Coronary artery (tissue), 2 donors: ENCODE measurements around the gene SOX1.

Experiments used
- DNase-seq: peaks from one replicate; pipeline ENCODE4 v3.0.0-alpha.2; 2017; ENCODE audit warnings: low spot score
- H3K27ac ChIP-seq, 2 donors: fragments of 200-600 bp; sonication (generic); one replicate each; pipeline ENCODE4 v1.5.1; 2016 to 2019
- H3K4me3 ChIP-seq: fragments of 200-600 bp; sonication (generic); 2 replicates; pipeline ENCODE4 v1.5.1; 2016; ENCODE audit warnings: mild to moderate bottlenecking, moderate library complexity
- TF ChIP-seq, protein P1 (sequence below): fragments of 200-600 bp; sonication (generic); IDR thresholded peaks from one replicate; pipeline ENCODE4 v1.5.1; 2019; ENCODE audit warnings: antibody characterized with exemption

The SOX1 gene

DNA sequence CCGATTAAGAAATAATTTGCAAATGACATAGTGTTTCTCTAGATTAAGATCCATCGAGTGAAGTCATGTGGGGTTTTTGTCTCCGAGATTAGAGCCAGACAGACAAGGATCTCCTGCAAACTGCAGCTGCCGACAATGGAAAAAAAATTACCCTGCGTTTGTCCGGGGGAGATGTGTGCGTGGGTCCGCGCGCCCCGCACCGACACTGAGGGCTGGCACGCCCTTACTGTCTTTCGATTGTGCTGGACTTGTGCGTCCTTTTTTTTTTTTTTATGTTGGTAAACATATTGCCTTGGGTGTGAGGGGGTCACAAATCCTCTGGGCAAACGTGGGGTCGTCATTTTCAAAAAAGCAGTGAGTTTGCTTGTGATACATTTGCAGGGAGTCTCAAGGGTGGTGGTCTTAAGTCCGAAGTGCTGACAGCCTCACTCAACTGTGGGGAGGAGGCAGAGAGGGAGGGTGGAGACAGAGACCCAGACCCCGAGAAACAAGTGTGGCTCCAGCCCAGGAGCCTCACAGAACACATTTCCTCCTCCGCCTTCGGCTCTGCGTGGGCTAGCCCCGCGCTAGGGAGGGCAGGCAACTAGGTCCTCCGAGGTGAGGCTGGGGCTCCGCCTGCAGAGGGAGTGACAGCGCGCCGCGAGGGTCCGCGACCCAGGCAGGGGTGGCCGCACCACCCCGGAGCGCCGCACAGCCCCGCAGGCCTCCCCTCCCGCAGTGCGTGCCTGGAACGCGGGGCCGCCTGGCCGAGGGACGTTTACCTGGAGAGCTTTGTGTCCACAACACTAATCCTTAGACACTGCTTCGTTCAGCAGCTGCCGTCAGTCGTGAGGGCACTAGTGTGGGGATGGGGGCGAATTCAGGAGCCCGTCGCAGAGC lies 11.7 kb upstream of the SOX1 start:
- no peak overlapping the region for H3K4me3 ChIP-seq
- TF ChIP-seq, protein P1, sequence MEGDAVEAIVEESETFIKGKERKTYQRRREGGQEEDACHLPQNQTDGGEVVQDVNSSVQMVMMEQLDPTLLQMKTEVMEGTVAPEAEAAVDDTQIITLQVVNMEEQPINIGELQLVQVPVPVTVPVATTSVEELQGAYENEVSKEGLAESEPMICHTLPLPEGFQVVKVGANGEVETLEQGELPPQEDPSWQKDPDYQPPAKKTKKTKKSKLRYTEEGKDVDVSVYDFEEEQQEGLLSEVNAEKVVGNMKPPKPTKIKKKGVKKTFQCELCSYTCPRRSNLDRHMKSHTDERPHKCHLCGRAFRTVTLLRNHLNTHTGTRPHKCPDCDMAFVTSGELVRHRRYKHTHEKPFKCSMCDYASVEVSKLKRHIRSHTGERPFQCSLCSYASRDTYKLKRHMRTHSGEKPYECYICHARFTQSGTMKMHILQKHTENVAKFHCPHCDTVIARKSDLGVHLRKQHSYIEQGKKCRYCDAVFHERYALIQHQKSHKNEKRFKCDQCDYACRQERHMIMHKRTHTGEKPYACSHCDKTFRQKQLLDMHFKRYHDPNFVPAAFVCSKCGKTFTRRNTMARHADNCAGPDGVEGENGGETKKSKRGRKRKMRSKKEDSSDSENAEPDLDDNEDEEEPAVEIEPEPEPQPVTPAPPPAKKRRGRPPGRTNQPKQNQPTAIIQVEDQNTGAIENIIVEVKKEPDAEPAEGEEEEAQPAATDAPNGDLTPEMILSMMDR: no peak
- H3K27ac ChIP-seq: no peak overlapping the region
- DNase-seq: peak; percentile 59

DNA sequence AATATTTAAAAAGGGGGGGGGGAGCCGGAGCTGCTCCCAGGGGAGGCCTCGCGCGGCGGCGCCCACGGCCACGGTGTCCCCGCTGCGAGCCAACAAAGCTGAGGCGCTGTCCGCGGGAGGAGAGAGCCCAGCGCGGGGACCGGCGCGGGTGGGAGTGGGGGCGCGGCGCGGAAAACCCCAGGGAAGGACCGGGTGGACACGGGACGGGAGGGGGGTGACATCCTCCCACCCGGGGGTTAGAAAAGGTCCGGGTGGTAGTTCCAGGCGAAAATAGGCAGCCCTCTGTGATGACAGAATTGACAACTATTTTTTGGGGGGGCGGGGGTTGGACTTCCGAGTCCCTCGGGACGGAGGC lies 11.1 kb upstream of the SOX1 start:
- DNase-seq: no peak
- Histone ChIP-seq H3K4me3 (no peak overlapping the region), H3K27ac (no peak overlapping the region)
- TF ChIP-seq, protein P1: no peak

DNA sequence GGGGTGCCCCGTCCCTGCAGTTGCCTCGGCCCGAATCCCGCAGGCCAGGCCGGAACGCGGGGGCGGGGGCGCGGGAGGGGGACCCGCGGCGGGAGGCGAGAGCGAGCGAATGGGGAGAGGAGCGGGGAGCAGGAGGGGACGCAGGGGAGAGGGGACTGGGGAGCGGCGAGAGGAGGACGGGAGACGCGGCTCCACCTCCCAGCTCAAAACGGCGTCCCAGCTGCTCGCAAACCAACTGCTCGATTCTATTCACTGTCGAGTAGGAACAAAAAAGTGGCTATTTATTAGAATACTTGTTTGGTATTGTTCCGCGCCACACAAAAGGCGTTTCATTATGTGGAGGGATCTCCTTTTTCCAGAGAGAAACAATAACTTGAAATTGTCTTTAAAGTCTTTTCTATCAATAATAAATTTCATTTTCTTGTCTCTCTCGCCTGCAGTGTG lies 10.6 kb upstream of the SOX1 start:
- DNase-seq: no peak
- TF ChIP-seq, protein P1: no peak
- Histone ChIP-seq H3K27ac (no peak overlapping the region), H3K4me3 (peak overlapping the region; percentile 28)

DNA sequence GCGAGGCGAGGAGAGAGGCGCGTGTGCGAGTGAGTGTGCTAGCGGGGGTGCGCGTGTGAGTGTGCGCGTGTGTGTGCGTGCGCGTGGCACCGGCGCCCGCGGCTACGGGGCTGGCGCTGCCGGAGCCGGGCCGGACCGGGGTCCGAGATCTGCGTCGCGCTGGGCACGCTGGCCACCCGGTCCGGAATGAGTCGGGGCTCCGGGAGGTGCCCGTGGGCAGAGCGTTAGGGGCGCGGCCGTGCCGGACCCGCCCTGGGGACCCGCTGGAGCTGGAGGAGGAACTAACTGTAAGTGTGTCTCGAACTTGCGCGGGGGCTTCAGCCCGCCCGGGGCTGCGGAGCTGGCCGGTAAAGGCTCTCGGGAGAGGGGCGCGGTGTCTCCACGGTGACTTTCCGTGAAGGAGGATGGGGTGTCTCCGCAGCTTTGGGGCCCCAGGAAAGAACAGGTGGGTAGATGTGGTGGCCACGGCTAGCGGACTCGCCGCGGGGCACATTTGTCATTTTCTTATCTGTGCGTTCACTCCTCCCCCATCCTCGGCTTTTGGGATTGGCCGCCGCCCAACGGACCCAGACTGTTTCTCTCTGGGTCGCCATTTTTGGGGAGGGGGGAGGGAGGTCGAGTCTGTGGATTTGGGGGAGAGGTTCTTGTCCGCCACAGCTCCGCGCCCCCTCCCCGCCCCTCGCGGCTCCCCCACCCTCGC lies 10.1 kb upstream of the SOX1 start:
- Histone ChIP-seq H3K27ac (no peak overlapping the region), H3K4me3 (peak overlapping the region; percentile 28)
- TF ChIP-seq, protein P1: no peak

DNA sequence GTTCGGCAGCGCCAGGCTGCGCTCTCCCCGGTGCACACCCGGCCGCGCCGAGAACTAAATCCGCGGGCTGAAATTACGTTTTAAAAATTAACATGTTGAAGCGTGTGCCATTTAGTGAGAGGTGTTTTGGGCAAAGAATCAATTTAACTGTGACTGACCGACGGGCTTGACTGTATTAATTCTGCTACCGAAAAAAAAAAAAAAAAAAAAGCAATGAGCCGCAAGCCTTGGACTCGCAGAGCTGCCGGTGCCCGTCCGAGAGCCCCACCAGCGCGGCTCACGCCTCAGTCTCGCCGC lies 9.6 kb upstream of the SOX1 start:
- H3K4me3 ChIP-seq: no peak overlapping the region
- DNase-seq: no peak
- TF ChIP-seq, protein P1: no peak
- H3K27ac ChIP-seq: no peak overlapping the region

More for the DNA sequence above, 10.1 kb upstream of the SOX1 start:
- DNase-seq: peak; percentile 36

DNA sequence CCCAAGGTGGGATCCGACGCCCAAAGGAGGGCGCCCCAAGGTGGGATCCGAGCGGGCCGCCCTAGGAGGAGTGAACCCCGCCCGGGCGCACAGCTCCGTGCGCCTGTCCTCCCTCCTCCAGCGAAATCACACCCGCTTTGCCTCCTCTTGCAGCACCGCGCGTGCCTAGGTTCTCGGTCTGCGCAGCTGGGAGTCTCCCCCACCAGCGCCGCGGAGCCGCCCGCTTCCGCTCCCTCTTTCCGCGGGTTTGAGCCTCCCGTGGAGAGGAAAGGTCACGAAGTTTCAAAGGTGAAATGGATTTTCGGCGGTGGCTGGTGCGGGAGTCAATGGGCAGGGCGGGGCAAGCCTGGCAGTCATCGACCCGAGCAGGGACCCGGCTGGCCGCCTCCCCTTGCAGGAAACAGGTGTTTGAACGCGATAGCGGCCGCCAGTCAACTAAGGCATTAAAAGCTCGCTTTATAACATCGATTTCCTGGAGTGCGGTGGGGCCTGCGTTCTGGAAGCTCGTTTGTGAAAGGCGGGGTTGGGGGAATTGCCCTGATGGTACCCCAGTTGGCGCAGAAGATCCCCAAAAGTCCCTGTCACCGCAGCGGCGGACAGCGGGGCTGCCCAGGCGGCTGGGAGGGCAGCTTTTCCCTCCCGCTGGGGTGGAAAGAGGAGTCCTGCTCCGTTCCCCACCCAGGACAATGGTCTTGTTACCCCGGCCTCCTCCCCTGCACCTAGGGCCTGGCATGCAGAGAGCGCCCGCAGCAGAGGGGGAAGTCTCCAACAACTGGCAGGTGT lies 9.0 kb upstream of the SOX1 start:
- Histone ChIP-seq H3K4me3 (no peak overlapping the region), H3K27ac (no peak overlapping the region)
- peak; percentile 28 for DNase-seq
- TF ChIP-seq, protein P1: no peak
